ENCODE data around the gene CACNA1B.
"Not testable (repeated sequence)": the region's sequence is repeated elsewhere in the genome, so short reads cannot be mapped to it uniquely, and the experiment has no call there.

CACNA1B gene

DNA sequence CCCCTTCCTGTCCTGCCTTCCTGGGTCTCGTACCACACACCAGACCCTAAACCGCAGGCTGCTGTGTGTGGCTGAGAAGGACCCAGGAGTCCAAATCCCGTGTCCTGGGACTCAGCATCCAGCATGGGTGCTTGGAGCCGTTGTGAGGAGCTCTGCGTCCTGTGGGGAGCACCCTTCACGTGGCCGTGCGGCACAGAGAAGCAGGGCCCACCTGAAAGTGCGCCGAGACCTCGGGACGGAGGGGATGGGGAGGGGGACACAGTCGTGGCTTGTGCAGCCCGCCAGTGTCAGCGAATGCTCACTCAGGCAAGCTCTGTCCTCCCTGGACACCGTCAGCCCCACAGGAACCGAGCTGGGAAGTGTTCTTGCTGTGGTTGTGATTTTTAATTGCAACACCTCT lies 244.6 kb downstream of the CACNA1B start:
- no peak for DNase-seq

DNA sequence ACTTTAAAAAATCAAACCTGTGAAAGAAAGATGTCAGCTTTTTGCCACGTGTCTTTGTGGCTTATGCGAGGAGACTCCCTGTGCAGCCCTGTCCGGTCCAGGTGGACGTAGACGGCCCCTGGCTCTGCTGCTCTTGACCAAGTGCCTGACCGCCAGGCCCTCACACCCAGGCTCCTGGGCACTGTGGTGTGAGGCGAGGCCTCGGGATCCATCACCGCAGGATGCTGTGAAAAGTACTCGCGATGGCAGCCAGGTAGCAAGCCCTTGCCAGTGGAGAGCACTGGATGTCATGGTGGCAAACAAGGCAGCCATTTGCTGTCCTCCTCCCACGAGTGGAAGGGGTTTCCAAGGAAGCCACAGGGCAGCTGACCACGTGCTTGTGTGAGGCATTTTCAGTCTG lies 245.1 kb downstream of the CACNA1B start:
- DNase-seq = no peak

GRCh38 chr9:138123086-138123485 lies 245.5 kb downstream of the CACNA1B start:
- no peak for DNase-seq

DNA sequence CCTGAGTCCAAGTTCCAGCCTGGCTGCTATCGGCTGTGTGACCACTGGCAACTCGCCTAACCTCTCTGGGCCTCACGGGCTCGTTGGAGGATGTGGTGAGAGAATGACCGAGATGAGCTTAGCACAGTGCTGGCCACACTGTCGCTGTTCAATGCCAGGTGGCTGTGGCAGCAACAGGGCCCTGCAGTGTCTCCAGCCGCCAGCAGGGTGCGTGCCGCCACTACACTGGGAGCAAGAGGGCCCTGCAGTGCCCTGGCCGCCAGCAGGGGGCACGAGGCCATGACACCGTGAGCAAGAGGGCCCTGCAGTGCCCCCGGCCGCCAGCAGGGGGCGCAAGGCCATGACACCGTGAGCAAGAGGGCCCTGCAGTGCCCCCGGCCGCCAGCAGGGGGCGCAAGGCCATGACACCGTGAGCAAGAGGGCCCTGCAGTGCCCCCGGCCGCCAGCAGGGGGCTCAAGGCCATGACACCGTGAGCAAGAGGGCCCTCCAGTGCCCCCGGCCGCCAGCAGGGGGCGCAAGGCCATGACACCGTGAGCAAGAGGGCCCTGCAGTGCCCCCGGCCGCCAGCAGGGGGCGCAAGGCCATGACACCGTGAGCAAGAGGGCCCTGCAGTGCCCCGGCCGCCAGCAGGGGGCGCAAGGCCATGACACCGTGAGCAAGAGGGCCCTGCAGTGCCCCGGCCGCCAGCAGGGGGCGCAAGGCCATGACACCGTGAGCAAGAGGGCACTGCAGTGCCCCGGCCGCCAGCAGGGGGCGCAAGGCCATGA lies 248.7 kb downstream of the CACNA1B start:
- not testable (repeated sequence) for DNase-seq

DNA sequence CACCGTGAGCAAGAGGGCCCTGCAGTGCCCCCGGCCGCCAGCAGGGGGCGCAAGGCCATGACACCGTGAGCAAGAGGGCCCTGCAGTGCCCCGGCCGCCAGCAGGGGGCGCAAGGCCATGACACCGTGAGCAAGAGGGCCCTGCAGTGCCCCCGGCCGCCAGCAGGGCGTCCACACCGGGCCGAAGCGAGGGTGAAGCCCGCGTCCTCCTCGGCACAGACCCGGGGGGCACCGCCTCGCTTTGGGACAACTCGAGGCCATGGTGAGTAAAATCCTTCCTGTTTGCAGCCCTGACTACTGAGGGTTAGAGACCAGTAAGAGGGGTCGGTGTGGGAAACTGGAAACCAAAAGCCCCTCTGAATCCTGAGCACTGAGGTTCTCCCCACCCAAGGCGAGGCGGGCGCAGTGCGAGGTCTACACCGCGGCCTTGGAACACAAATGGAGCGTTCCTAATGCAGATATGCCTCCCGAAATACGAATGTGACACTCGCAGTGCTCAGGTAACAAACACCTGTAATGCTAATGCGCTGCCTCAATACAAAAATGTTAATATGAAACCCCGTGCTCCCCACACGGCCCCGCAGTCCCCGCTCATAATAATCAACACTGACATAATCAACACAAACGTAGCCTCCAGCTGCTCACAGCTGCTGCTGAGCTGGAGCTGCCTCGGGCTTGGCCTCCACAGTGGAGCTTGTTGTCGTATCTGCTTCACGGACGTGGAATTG lies 249.4 kb downstream of the CACNA1B start:
- not testable (repeated sequence) for DNase-seq

DNA sequence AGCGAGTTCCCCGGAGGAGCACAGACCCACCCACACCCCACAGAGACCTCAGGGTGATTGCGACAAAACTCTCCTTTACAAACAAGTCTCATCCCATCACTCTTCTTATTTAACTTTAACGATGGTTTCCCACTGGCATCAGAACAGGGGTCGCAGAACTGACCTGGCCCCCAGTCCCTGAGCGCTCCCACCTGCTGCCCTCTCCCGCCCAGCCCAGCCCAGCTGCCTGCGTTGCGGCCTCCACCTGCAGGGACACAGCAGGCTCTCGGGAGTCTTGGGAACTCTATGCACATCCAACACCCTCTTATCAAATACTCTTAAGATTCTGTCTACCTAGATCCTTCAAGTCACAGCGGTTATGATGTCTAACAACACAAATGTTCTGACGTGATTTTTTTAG lies 250.4 kb downstream of the CACNA1B start:
- not testable (repeated sequence) for DNase-seq

DNA sequence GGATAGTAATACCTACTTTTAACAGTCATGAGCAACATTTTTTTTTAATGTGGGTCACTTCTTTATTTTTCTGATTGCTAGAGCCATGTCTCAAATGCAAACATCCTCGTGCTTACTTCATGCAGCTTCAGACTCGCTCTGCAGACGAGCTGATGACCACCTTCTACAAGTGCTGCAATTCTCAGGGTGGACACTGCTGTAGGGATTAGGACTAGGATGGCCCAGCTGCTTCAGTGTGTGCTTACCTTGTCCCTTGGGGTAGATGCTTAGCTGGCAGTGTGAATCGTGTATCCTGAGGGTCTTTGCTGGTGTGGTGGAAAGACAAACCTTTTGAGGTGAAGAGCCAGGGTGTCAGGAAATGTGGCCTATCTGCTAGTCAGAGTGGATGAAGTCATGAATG lies 251.7 kb downstream of the CACNA1B start:
- DNase-seq = not testable (repeated sequence)

DNA sequence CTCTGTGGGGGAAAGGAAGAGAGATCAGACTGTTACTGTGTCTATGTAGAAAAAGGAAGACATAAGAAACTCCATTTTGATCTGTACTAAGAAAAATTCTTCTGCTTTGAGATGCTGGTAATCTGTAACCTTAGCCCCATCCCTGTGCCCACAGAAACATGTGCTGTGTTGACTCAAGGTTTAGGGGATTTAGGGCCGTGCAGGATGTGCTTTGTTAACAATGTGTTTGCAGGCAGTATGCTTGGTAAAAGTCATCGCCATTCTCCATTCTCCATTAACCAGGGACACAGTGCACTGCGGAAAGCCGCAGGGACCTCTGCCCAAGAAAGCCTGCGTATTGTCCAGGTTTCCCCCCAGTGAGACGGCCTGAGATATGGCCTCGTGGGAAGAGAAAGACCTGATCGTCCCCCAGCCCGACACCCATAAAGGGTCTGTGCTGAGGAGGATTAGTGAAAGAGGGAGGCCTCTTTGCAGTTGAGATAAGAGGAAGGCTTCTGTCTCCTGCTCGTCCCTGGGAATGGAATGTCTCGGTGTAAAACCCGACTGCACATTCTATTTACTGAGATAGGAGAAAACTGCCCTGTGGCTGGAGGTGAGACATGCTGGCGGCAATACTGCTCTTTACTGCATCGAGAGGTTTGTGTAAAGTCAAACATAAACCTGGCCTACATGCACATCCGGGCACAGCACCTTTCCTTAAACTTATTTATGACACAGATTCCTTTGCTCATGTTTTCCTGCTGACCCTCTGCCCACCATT lies 255.5 kb downstream of the CACNA1B start:
- DNase-seq = not testable (repeated sequence)

- not testable (repeated sequence) for DNase-seq
These were observed 257.0 kb downstream of the CACNA1B start for GRCh38 chr9:138134581-138134980.

GRCh38 chr9:138139096-138139495 lies 261.5 kb downstream of the CACNA1B start:
- DNase-seq = not testable (repeated sequence)

GRCh38 chr9:138140980-138141379 lies 263.4 kb downstream of the CACNA1B start:
- DNase-seq = not testable (repeated sequence)

GRCh38 chr9:138142528-138143244 lies 265.1 kb downstream of the CACNA1B start:
- DNase-seq = not testable (repeated sequence)

GRCh38 chr9:138143491-138143890 lies 265.9 kb downstream of the CACNA1B start:
- not testable (repeated sequence) for DNase-seq

DNA sequence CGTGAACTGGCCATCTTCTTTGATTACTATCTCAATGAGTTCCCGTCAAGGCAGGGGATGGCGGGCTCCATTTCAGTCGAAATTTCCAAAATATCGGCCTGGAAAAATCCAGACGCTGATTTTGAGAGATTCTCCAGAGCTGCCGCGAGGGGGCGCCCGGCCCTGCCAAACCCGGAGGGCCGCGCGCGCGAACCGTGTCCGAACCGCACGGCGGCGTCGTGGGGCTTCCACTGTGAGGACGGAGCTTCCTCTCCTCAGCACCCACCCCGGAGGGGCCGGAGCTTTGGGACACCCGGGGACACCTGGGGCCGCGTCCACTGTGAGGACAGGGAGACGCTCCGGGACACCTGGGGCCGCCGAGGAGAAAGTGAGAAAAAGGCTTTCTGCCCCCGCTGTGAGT lies 270.0 kb downstream of the CACNA1B start:
- not testable (repeated sequence) for DNase-seq

GRCh38 chr9:138149672-138150656 lies 272.4 kb downstream of the CACNA1B start:
- not testable (repeated sequence) for DNase-seq

- DNase-seq = not testable (repeated sequence)
These were observed 278.2 kb downstream of the CACNA1B start for GRCh38 chr9:138155788-138156187.

DNA sequence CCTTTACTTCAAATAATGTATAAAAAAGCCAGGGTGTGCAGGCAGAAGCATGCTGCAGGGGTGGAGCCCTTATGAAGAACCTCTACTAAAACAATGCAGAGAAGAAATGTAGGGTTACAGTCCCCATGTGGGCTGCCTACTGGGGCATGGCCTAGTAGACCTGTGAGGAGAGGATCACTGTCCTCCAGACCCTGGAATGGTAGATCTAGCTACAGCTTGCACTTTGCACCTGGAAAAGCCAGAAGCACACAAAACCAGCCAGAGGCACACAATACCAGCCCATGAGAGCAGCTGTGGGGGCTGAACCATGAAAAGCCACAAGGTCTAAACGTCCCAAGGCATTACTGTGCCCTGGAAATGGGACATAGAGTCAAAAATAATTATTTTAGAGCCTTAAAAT lies 289.2 kb downstream of the CACNA1B start:
- DNase-seq = not testable (repeated sequence)
